Brain microvascular endothelial cell (primary cell): ENCODE results near the gene GPHB5.
A peak's percentile ranks its signal among the peaks of the same experiment; 100 is the strongest.

Experiments used
- DNase-seq: peaks from one replicate; pipeline ENCODE4 v3.0.0-alpha.2; 2020
- H3K27ac ChIP-seq: fragments of 250-450 bp; sonication (Bioruptor Pico); 2 replicates; pipeline ENCODE4 v1.5.1; 2020; ENCODE audit warnings: mild to moderate bottlenecking, moderate library complexity
- H3K27me3 ChIP-seq: fragments of 250-450 bp; sonication (Bioruptor Pico); replicated peaks from 2 replicates; pipeline ENCODE4 v1.5.1; 2020; ENCODE audit warnings: mild to moderate bottlenecking
- H3K36me3 ChIP-seq: fragments of 250-450 bp; sonication (Bioruptor Pico); replicated peaks from 2 replicates; pipeline ENCODE4 v1.5.1; 2020; ENCODE audit warnings: mild to moderate bottlenecking
- H3K4me3 ChIP-seq: 2 replicates; pipeline ENCODE4 v1.5.1; 2011; ENCODE audit warnings: low read depth, mild to moderate bottlenecking, control low read depth, low read length, moderate library complexity
- in situ Hi-C: cut with HindIII; loops from 2 replicates; pipeline ENCODE4 v1.10.0; 2017; ENCODE audit warnings: low sequenced_read_pairs, low pct_ligation_motif_present
- TF ChIP-seq, protein P1 (sequence below): IDR thresholded peaks from 2 replicates; pipeline ENCODE4 v1.5.1; 2011; ENCODE audit warnings: low read depth, mild to moderate bottlenecking, moderate library complexity, low read length, control low read depth, inconsistent platforms; ENCODE audit errors: missing control alignments

The GPHB5 gene

GRCh38 chr14:63345826-63346225 is 27.1 kb upstream of the GPHB5 start:
- TF ChIP-seq, protein P1, sequence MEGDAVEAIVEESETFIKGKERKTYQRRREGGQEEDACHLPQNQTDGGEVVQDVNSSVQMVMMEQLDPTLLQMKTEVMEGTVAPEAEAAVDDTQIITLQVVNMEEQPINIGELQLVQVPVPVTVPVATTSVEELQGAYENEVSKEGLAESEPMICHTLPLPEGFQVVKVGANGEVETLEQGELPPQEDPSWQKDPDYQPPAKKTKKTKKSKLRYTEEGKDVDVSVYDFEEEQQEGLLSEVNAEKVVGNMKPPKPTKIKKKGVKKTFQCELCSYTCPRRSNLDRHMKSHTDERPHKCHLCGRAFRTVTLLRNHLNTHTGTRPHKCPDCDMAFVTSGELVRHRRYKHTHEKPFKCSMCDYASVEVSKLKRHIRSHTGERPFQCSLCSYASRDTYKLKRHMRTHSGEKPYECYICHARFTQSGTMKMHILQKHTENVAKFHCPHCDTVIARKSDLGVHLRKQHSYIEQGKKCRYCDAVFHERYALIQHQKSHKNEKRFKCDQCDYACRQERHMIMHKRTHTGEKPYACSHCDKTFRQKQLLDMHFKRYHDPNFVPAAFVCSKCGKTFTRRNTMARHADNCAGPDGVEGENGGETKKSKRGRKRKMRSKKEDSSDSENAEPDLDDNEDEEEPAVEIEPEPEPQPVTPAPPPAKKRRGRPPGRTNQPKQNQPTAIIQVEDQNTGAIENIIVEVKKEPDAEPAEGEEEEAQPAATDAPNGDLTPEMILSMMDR = no peak
- DNase-seq = no peak
- no peak overlapping the region for H3K27ac ChIP-seq
- H3K4me3 ChIP-seq = no peak overlapping the region
- H3K36me3 ChIP-seq = no peaks in the 10 kb centered on the region
- H3K27me3 ChIP-seq = no peaks in the 10 kb centered on the region
- in situ Hi-C loops = no loop called here

- Histone ChIP-seq H3K4me3 (no peak overlapping the region), H3K36me3 (no peaks in the 10 kb centered on the region), H3K27me3 (no peaks in the 10 kb centered on the region), H3K27ac (no peak overlapping the region)
- no peak for DNase-seq
- TF ChIP-seq, protein P1 = no peak
- in situ Hi-C loops = no loop called here
Observed at GRCh38 chr14:63344336-63344735, 25.6 kb upstream of the GPHB5 start.

GRCh38 chr14:63343878-63344277 is 25.1 kb upstream of the GPHB5 start:
- no peak overlapping the region for H3K27ac ChIP-seq
- DNase-seq = peak; percentile 25
- no peaks in the 10 kb centered on the region for H3K27me3 ChIP-seq
- no peak overlapping the region for H3K4me3 ChIP-seq
- TF ChIP-seq, protein P1 = no peak
- no peaks in the 10 kb centered on the region for H3K36me3 ChIP-seq
- in situ Hi-C loops = no loop called here

- no peak overlapping the region for H3K27ac ChIP-seq
- H3K27me3 ChIP-seq = no peaks in the 10 kb centered on the region
- peak; percentile 35 for DNase-seq
- H3K4me3 ChIP-seq = no peak overlapping the region
- TF ChIP-seq, protein P1 = no peak
- no peaks in the 10 kb centered on the region for H3K36me3 ChIP-seq
- in situ Hi-C loops = no loop called here
Observed at GRCh38 chr14:63342371-63342770, 23.6 kb upstream of the GPHB5 start.

DNA sequence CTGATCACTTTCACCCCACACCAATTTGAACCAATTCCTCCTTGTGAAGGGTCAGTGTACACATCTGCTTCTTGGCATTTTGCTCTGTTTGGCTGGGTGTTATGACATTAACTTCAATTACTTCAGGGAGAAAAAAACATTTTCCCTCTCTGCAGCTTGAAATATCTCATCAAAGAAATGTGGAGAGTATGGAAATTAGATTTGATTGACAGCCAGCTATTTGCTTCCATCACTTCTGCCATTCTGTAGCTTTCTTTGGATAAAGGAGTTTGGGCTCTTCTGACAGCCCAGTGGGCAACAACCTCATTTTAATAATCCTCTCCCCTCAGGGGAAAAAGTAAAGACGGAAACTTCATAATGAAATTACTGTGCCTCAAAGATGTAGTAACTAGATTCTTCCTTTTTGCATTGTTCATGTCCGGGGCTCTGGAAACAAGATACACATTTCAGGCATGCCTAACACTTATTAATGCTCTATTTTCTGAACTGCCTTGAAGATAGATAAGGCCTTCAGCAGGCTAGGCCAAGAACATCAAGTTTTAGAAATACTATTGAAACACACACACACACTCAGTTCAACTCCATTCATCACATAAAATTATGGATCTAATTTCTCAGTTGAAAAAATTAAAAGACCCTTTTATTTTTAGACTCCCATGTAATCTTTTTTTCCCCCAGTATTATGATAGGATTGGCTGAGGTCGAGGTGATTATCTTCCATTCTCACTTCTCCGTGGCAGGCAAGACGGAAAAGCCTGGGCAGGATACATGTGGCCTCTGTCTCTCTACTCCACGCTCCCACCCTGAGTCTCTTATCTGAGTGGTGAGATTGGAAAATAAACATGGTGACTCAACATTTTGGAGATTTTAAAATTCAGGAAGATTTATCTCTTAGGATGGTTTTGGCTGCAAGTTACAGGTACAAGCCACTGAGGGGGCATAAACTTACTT is 10.3 kb upstream of the GPHB5 start:
- DNase-seq = no peak
- Histone ChIP-seq H3K36me3 (no peaks in the 10 kb centered on the region), H3K4me3 (no peak overlapping the region), H3K27me3 (no peaks in the 10 kb centered on the region), H3K27ac (no peak overlapping the region)
- TF ChIP-seq, protein P1 = no peak
- in situ Hi-C loops = no loop called here
